ENCODE measurements around the gene DISC1. TPM values are rescaled to one million over a fixed set of nuclear protein-coding genes. Genes with fewer than 3 reads are reported as not detected.
"Not testable (repeated sequence)": the region's sequence is repeated elsewhere in the genome, so short reads cannot be mapped to it uniquely, and the experiment has no call there.

The DISC1 gene
- polyA plus RNA-seq, 1 experiment = 5.4 TPM

DNA sequence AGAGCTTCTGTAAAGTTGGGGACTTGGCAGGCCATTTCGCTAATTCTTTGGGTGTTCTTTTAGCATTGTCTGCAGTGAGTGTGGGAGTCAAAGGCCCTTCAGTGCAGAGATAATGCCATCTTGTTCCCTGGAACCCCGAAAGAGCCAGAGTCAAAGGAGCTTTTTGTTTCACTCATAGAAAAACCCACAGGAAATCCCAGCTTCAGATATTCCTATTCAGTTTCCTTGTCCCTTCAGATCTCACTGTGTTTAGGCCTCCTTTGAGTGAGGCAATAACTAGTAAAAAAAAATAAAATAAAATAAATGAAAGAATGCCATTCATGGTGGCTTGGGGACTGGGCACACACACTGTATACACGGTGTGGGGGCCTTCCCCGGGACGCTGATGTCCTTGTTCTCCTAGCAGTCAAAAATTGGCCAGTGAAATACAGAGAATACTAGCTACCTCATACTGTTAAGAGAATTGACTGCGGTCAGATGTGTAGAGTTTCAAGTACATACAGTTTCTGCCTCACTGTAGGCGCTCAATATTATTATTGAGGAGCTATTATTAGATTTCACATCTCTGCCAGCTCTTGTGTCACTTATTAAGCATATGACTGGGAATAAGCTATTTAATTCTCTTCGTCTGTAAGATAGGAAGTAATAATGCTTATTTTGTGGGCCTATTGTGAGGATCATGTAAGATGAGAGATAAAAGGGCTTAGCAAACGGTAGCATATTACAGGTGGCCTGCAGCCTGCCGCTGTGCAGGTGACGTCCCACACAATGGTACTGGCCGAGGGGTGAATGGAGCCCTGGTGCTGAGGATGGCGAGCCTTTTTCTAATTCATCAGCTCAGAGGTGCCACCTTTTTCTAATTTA, 16.7 kb downstream of the DISC1 start:
- Histone ChIP-seq H3K9me3 (ENCODE audit: control insufficient read depth, insufficient read depth, low read length) (peaks cover 3% of the 10 kb centered on the region; the same call in 1 of the 2 replicates), H3K4me3 (ENCODE audit: low read depth, low read length) (no peak overlapping the region), H3K27ac (ENCODE audit: low read depth, low read length) (no peak overlapping the region), H3K27me3 (ENCODE audit: control insufficient read depth, insufficient read depth, low read length) (no peaks in the 10 kb centered on the region)
- CTCF ChIA-PET = interaction anchor here (1.3 to 2.4 kb wide), 3 partner anchors 11 to 113 kb away, joined by 3 to 6 read pairs (median 6); no protein-coding TSS in a partner anchor
- POLR2A ChIA-PET = no interaction called here
- TF ChIP-seq, protein P1, sequence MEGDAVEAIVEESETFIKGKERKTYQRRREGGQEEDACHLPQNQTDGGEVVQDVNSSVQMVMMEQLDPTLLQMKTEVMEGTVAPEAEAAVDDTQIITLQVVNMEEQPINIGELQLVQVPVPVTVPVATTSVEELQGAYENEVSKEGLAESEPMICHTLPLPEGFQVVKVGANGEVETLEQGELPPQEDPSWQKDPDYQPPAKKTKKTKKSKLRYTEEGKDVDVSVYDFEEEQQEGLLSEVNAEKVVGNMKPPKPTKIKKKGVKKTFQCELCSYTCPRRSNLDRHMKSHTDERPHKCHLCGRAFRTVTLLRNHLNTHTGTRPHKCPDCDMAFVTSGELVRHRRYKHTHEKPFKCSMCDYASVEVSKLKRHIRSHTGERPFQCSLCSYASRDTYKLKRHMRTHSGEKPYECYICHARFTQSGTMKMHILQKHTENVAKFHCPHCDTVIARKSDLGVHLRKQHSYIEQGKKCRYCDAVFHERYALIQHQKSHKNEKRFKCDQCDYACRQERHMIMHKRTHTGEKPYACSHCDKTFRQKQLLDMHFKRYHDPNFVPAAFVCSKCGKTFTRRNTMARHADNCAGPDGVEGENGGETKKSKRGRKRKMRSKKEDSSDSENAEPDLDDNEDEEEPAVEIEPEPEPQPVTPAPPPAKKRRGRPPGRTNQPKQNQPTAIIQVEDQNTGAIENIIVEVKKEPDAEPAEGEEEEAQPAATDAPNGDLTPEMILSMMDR (IDR thresholded peaks at IDR 0.05; ENCODE audit: low read depth, low read length) = no peak
- no peak for DNase-seq (ENCODE audit: low read depth, low spot score)

DNA sequence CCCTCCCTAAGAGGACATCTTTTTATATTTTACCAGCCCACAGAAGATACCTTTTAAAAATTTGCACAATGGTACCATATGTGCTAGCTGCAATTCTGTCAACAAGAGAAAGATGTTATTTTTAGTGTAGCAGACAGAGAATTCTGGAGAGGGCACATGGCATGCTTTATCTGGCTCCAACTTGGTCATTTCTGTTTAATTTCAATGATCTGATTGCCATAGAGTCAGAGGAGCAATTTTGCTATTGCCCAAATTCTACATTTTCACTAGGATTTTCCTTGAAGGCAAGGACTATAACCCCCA, 17.3 kb downstream of the DISC1 start:
- no peaks in the 10 kb centered on the region for H3K27me3 ChIP-seq (ENCODE audit: control insufficient read depth, insufficient read depth, low read length)
- H3K4me3 ChIP-seq (ENCODE audit: low read depth, low read length) = no peak overlapping the region
- ChIA-PET CTCF (interaction anchor here (1.3 to 2.4 kb wide), 3 partner anchors 10 to 113 kb away, joined by 3 to 6 read pairs (median 6); no protein-coding TSS in a partner anchor), POLR2A (no interaction called here)
- no peak overlapping the region for H3K27ac ChIP-seq (ENCODE audit: low read depth, low read length)
- TF ChIP-seq, protein P1 (IDR thresholded peaks at IDR 0.05; ENCODE audit: low read depth, low read length) = no peak
- no peak for DNase-seq (ENCODE audit: low read depth, low spot score)
- peaks cover 3% of the 10 kb centered on the region; the same call in 1 of the 2 replicates for H3K9me3 ChIP-seq (ENCODE audit: control insufficient read depth, insufficient read depth, low read length)

DNA sequence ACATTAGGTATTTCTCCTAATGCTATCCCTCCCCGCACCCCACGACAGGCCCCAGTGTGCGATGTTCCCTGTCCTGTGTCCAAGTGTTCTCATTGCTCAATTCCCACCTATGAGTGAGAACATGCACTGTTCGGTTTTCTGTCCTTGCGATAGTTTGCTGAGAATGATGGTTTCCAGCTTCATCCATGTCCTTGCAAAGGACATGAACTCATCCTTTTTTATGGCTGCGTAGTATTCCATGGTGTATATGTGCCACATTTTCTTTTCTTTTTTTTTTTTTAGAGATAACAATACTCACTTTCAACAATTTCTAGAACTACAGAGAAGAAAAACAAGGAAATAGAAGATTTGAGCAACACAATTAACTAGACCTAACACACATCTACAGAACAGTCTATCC, 19.0 kb downstream of the DISC1 start:
- H3K4me3 ChIP-seq (ENCODE audit: low read depth, low read length); DNase-seq (ENCODE audit: low read depth, low spot score); POLR2A ChIA-PET; H3K9me3 ChIP-seq (ENCODE audit: control insufficient read depth, insufficient read depth, low read length); H3K27ac ChIP-seq (ENCODE audit: low read depth, low read length); H3K27me3 ChIP-seq (ENCODE audit: control insufficient read depth, insufficient read depth, low read length): not testable (repeated sequence)
- CTCF ChIA-PET = interaction anchor here (2.4 kb wide), 1 partner anchor 111 kb away, joined by 6 read pairs; no protein-coding TSS in a partner anchor

DNA sequence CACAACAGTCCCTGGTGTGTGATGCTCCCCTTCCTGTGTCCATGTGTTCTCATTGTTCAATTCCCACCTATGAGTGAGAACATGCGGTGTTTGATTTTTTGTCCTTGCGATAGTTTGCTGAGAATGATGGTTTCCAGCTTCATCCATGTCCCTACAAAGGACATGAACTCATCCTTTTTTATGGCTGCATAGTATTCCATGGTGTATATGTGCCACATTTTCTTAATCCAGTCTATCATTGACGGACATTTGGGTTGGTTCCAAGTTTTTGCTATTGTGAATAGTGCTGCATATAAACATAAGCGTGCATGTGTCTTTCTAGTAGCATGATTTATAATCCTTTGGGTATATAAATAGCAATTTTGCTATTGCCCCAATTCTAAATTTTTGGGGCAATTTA, 19.6 kb downstream of the DISC1 start:
- H3K4me3 ChIP-seq (ENCODE audit: low read depth, low read length); H3K27me3 ChIP-seq (ENCODE audit: control insufficient read depth, insufficient read depth, low read length); H3K9me3 ChIP-seq (ENCODE audit: control insufficient read depth, insufficient read depth, low read length); CTCF ChIA-PET; POLR2A ChIA-PET; H3K27ac ChIP-seq (ENCODE audit: low read depth, low read length); DNase-seq (ENCODE audit: low read depth, low spot score): not testable (repeated sequence)

DNA sequence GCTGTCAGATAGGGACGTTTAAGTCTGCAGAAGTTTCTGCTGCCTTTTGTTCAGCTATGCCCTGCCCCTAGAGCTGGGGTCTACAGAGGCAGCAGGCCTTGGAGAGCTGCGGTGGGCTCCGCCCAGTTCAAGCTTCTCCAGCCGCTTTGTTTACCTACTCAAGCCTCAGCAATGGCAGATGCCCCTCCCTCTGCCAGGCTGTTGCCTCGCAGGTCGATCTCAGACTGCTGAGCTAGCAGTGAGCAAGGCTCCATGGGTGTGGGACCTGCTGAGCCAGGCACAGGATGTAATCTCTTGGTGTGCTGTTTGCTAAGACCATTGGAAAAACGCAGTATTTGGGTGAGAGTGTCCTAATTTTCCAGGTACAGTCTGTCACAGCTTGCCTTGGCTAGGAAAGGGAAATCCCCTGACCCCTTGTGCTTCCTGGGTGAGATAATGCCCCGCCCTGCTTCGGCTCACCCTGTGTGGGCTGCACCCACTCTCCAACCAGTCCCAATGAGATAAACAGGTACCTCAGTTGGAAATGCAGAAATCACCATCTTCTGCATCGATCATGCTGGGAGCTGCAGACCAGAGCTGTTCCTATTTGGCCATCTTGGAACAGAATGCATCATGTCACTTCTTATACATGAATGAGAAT, 25.2 kb downstream of the DISC1 start:
- H3K27ac ChIP-seq (ENCODE audit: low read depth, low read length); POLR2A ChIA-PET; H3K9me3 ChIP-seq (ENCODE audit: control insufficient read depth, insufficient read depth, low read length); CTCF ChIA-PET; DNase-seq (ENCODE audit: low read depth, low spot score); H3K4me3 ChIP-seq (ENCODE audit: low read depth, low read length); H3K27me3 ChIP-seq (ENCODE audit: control insufficient read depth, insufficient read depth, low read length): not testable (repeated sequence)

DNA sequence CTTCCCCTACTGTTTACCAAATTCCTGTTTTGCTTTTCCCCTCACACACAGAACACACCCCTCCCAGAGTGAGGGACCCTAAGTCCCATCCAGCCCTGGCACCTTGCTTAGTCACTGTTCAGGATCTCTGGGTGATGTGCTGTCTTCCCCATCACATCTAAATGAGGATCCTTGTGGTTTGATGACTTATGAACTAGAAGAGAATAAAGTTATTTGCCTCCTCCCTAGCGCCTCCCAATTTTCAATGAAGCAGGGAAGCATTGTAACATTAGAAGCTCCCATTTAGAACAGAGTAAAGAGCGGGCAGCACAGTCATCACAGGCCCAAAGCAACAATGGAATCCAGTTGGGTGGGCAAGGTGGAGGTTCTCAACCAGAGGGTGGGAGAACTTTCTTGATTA, 27.0 kb downstream of the DISC1 start:
- Histone ChIP-seq H3K27ac (ENCODE audit: low read depth, low read length) (no peak overlapping the region), H3K4me3 (ENCODE audit: low read depth, low read length) (no peak overlapping the region), H3K9me3 (ENCODE audit: control insufficient read depth, insufficient read depth, low read length) (no peaks in the 10 kb centered on the region), H3K27me3 (ENCODE audit: control insufficient read depth, insufficient read depth, low read length) (no peaks in the 10 kb centered on the region)
- ChIA-PET CTCF (interaction anchor here (2.7 kb wide), 1 partner anchor 11 kb away, joined by 6 read pairs; no protein-coding TSS in a partner anchor), POLR2A (no interaction called here)
- TF ChIP-seq, protein P1 (IDR thresholded peaks at IDR 0.05; ENCODE audit: low read depth, low read length) = no peak
- no peak for DNase-seq (ENCODE audit: low read depth, low spot score)
